Naive thymus-derived CD4-positive, alpha-beta T cell (primary cell): Measurements from ENCODE around the gene AKR1A1. TPM values are rescaled to one million over a fixed set of nuclear protein-coding genes. Genes with fewer than 3 reads are reported as not detected.

Source experiments
- ATAC-seq: fragments of 150-1000 bp; cut with Tn5 transposase; 2 replicates; pipeline ENCODE4 v1.10.0; 2021; ENCODE audit warnings: mild to moderate bottlenecking, moderate library complexity
- CTCF ChIA-PET: fragments of 350-600 bp; sonication (Branson Sonifier 250); formaldehyde crosslinking; loops from one replicate; lab custom pipeline; 2021; ENCODE audit warnings: antibody characterized with exemption; lab: Charles Lee
- POLR2A ChIA-PET: fragments of 350-600 bp; sonication (Branson Sonifier 250); formaldehyde crosslinking; loops from one replicate; lab custom pipeline; 2021; ENCODE audit warnings: antibody characterized with exemption, inconsistent platforms; lab: Charles Lee
- DNase-seq, 9 donors: peaks; one replicate each; pipeline versions ENCODE4 v3.0.0 to v3.0.0-alpha.2; 2020 to 2022; ENCODE audit warnings: mixed read lengths in 1 of 9
- H3K27ac ChIP-seq: one replicate; pipeline ENCODE4 v1.7.0; 2013; ENCODE audit warnings: mild to moderate bottlenecking, low read depth, low read length, moderate library complexity
- H3K27me3 ChIP-seq, 2 donors: one replicate each; pipeline ENCODE4 v1.7.0; 2013; ENCODE audit warnings: low read length in 2 of 2, mild to moderate bottlenecking in 2 of 2, moderate library complexity in 2 of 2; ENCODE audit not compliant: control insufficient read depth in 2 of 2, insufficient read depth in 2 of 2
- H3K36me3 ChIP-seq, 3 experiments: 1 replicate in 2 of 3; 2 replicates in 1 of 3; pipeline ENCODE4 v1.7.0; 2013; ENCODE audit warnings: low read length in 3 of 3, mild to moderate bottlenecking in 3 of 3, moderate library complexity in 1 of 3; ENCODE audit not compliant: insufficient read depth in 3 of 3, control insufficient read depth in 2 of 3
- H3K4me1 ChIP-seq, 2 donors: one replicate each; pipeline ENCODE4 v1.7.0; 2013; ENCODE audit warnings: low read length in 2 of 2, mild to moderate bottlenecking in 2 of 2, moderate library complexity in 1 of 2; ENCODE audit not compliant: control insufficient read depth in 2 of 2, insufficient read depth in 2 of 2
- H3K4me3 ChIP-seq: 2 replicates; pipeline ENCODE4 v1.7.0; 2013; ENCODE audit warnings: mild to moderate bottlenecking, low read length
- H3K9me3 ChIP-seq, 3 experiments: 1 replicate in 2 of 3; 2 replicates in 1 of 3; pipeline ENCODE4 v1.7.0; 2013; ENCODE audit warnings: low read length in 3 of 3; ENCODE audit not compliant: control insufficient read depth in 2 of 3
- H3K27ac Mint-ChIP-seq, 9 donors: one replicate each; pipeline ENCODE4 v1.8.0; 2020 to 2022; ENCODE audit warnings: mixed read lengths in 9 of 9, mild to moderate bottlenecking in 8 of 9, moderate library complexity in 5 of 9, inconsistent platforms in 2 of 9
- H3K27me3 Mint-ChIP-seq, 5 donors: one replicate each; pipeline ENCODE4 v1.8.0; 2021 to 2022; ENCODE audit warnings: mixed read lengths in 5 of 5, mild to moderate bottlenecking in 1 of 5
- H3K36me3 Mint-ChIP-seq, 5 donors: one replicate each; pipeline ENCODE4 v1.8.0; 2020 to 2022; ENCODE audit warnings: mixed read lengths in 5 of 5, mild to moderate bottlenecking in 3 of 5, inconsistent platforms in 1 of 5
- H3K4me1 Mint-ChIP-seq, 7 donors: one replicate each; pipeline ENCODE4 v1.8.0; 2020 to 2022; ENCODE audit warnings: mixed read lengths in 7 of 7, mild to moderate bottlenecking in 3 of 7, inconsistent platforms in 1 of 7
- H3K4me3 Mint-ChIP-seq, 10 donors: one replicate each; pipeline ENCODE4 v1.8.0; 2020 to 2022; ENCODE audit warnings: mild to moderate bottlenecking in 10 of 10, mixed read lengths in 10 of 10, moderate library complexity in 6 of 10, inconsistent platforms in 2 of 10
- H3K9me3 Mint-ChIP-seq, 11 donors: one replicate each; pipeline ENCODE4 v1.8.0; 2020 to 2022; ENCODE audit warnings: mixed read lengths in 11 of 11, mild to moderate bottlenecking in 4 of 11, inconsistent platforms in 1 of 11, moderate library complexity in 1 of 11
- intact Hi-C, 2 donors: fragments of 100-400 bp; cut with micrococcal nuclease; formaldehyde crosslinking; loops; one replicate each; pipeline ENCODE4 v1.15.1; 2023
- polyA plus RNA-seq, 2 donors: library from polyadenylated mRNA; unstranded; fragments of 300-500 nt; fragmentation: Illumina TruSeq; gene quantifications; one replicate each; pipeline ENCODE4 v1.2.3, GENCODE V29; 2021
- total RNA-seq, 6 experiments: library from RNA in 5 of 6; stranded (reverse) in 5 of 6; gene quantifications; 1 replicate in 5 of 6; 2 replicates in 1 of 6; pipeline ENCODE4 v1.2.3 and lab custom pipeline; 2021 to 2026

The AKR1A1 gene
- total and polyA plus RNA-seq, 7 experiments from 2014 or later: 47.5 to 155 (median 76.3) TPM

DNA sequence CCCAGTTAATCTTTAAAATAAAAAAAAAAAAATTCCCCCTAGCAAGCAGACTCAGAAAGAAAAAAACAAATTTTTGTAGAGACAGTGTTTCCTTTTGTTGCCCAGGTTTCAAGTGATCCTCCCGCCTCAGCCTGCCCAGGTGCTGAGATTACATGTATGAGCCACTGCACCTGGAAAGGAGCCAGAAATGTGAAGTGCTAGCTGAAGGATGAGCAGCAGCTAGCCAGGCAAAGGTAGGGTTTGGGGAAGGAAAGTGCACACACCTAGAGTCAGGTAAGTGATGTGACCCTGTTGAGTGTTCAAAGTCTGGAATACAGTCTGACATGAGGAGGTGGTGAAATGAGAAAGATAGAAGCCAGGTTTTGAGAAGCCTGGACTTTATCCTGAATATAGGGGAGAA, 1.7 kb downstream of the AKR1A1 start:
- H3K36me3 Mint-ChIP-seq: peaks cover 0 to 12% (median 4%) of the 10 kb centered on the region in 5 donors
- Histone ChIP-seq H3K4me3 (no peak overlapping the region), H3K27me3 (no peaks in the 10 kb centered on the region), H3K9me3 (no peaks in the 10 kb centered on the region), H3K4me1 (peaks cover 12 to 22% of the 10 kb centered on the region in 2 donors), H3K27ac (no peak overlapping the region), H3K36me3 (peaks cover 0 to 6% (median 0%) of the 10 kb centered on the region in 3 experiments)
- intact Hi-C loops: no loop called here
- no peaks in the 10 kb centered on the region for H3K9me3 Mint-ChIP-seq
- H3K4me1 Mint-ChIP-seq: peaks cover 15 to 32% (median 21%) of the 10 kb centered on the region in 7 donors
- DNase-seq (no peak), ATAC-seq (no peak)
- no peaks in the 10 kb centered on the region for H3K27me3 Mint-ChIP-seq
- peak overlapping the region in 5 of 9 donors; percentile 8 to 77 (median 22) for H3K27ac Mint-ChIP-seq
- peak overlapping the region in 8 of 10 donors; percentile 23 to 98 (median 79) for H3K4me3 Mint-ChIP-seq
- CTCF ChIA-PET: interaction anchor here (0.7 kb wide), 1 partner anchor 51 kb away, joined by 4 read pairs; no protein-coding TSS in a partner anchor
- POLR2A ChIA-PET: interaction anchor here (1.2 to 4.0 kb wide), 2 partner anchors 30 to 40 kb away, joined by 3 to 59 read pairs; partner anchors contain the start of gene PRDX1

DNA sequence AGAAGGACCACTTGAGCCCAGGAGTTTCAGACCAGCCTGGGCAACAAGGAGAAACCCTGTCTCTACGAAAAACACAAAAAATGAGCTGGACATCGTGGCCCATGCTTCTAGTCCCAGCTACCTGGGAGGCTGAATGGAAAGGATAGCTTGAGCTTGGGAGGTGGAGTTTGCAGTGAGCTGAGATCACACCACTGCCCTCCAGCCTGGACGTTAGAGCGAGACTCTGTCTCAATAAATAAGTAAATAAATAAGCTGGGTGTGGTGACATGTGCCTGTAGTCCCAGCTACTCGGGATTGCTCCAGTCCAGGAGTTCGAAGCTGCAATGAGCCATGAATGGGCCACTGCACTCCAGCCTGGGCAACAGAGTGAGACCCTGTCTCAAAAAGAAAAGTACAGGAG, 3.6 kb downstream of the AKR1A1 start:
- DNase-seq (no peak), ATAC-seq (no peak)
- H3K9me3 Mint-ChIP-seq: no peaks in the 10 kb centered on the region
- peaks cover 0 to 15% (median 4%) of the 10 kb centered on the region in 5 donors for H3K36me3 Mint-ChIP-seq
- Histone ChIP-seq H3K36me3 (peaks cover 0 to 6% (median 0%) of the 10 kb centered on the region in 3 experiments), H3K27ac (no peak overlapping the region), H3K4me3 (no peak overlapping the region), H3K9me3 (no peaks in the 10 kb centered on the region), H3K27me3 (no peaks in the 10 kb centered on the region), H3K4me1 (peaks cover 12 to 22% of the 10 kb centered on the region in 2 donors)
- no peaks in the 10 kb centered on the region for H3K27me3 Mint-ChIP-seq
- H3K27ac Mint-ChIP-seq: no peak overlapping the region
- CTCF ChIA-PET: interaction anchor here (0.5 to 2.0 kb wide), 6 partner anchors 15 to 766 kb away, joined by 3 to 5 read pairs (median 3); partner anchors contain the start of gene PRDX1
- intact Hi-C loops: no loop called here
- POLR2A ChIA-PET: interaction anchor here (0.6 to 0.8 kb wide), 3 partner anchors 18 to 33 kb away, joined by 3 to 4 read pairs (median 4); no protein-coding TSS in a partner anchor
- H3K4me3 Mint-ChIP-seq: no peak overlapping the region
- H3K4me1 Mint-ChIP-seq: peaks cover 15 to 40% (median 21%) of the 10 kb centered on the region in 7 donors

DNA sequence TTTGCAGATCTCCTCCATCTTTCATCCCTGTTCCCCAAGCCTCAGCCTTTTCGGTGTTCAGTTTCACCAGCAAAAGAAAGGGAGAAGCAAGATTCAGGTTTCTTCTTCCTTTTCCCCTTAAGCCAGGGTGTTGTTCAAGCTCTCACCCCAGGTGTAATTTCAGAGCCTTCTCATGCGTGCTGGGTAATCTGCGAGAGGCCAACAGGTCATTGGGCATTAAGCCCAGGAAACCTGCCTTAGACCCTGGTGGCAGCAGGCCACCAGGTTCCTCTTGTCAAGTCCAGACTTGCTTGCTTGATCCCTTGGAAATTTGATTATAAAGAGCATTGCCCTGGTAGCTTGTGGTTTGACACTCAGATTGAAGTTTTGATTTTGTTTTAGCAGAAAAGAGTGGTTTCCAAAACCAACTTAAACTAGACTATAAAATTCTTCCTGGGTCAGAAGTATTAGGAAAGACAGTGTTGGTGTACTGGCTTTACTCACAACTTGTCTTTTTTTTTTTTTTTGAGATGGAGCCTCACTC, 6.9 kb downstream of the AKR1A1 start:
- Histone ChIP-seq H3K36me3 (peaks cover 0 to 13% (median 0%) of the 10 kb centered on the region in 3 experiments), H3K9me3 (no peaks in the 10 kb centered on the region), H3K27ac (no peak overlapping the region), H3K4me3 (no peak overlapping the region), H3K4me1 (peaks cover 0 to 3% of the 10 kb centered on the region in 2 donors), H3K27me3 (no peaks in the 10 kb centered on the region)
- Mint-ChIP-seq H3K36me3 (peaks cover 0 to 16% (median 6%) of the 10 kb centered on the region in 5 donors), H3K4me1 (peaks cover 3 to 38% (median 6%) of the 10 kb centered on the region in 7 donors), H3K4me3 (no peak overlapping the region), H3K27me3 (no peaks in the 10 kb centered on the region), H3K9me3 (no peaks in the 10 kb centered on the region), H3K27ac (peak overlapping the region in 5 of 9 donors; percentile 21 to 78 (median 54))
- ATAC-seq (no peak), DNase-seq (no peak)
- CTCF ChIA-PET: interaction anchor here (0.6 to 1.7 kb wide), 4 partner anchors 11 to 541 kb away, joined by 3 to 5 read pairs (median 4); partner anchors contain the start of gene PRDX1
- intact Hi-C loops: no loop called here
- POLR2A ChIA-PET: interaction anchor here (0.6 kb wide), 1 partner anchor 861 kb away, joined by 3 read pairs; no protein-coding TSS in a partner anchor

DNA sequence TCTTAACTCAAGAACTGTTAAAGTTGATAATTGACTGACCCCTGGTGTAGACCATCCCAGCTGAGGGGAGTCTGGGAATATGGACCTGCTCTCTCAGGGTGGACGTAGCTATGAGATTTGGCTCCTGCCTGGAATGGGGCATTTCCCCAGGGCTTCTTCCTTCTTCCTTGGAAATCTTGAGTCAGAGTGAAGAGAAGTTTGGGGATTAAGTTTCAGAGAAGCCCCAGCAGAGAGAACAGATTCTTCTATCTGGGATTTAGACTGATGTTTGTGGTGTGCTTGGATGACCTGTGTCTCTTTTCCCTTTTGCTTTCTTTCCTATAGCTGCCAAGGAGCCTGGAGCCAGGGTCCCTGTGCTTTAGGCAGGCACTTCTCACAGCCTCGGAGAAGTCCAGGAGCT, 13.2 kb downstream of the AKR1A1 start:
- intact Hi-C loops: no loop called here
- DNase-seq (no peak), ATAC-seq (no peak)
- Histone ChIP-seq H3K27ac (no peak overlapping the region), H3K9me3 (no peaks in the 10 kb centered on the region), H3K4me1 (no peaks in the 10 kb centered on the region), H3K27me3 (no peaks in the 10 kb centered on the region), H3K4me3 (no peak overlapping the region), H3K36me3 (peaks cover 0 to 42% (median 5%) of the 10 kb centered on the region in 3 experiments)
- POLR2A ChIA-PET: interaction anchor here (1.5 kb wide), 1 partner anchor 13 kb away, joined by 3 read pairs; the partner anchor contains the start of gene AKR1A1
- H3K9me3 Mint-ChIP-seq: no peaks in the 10 kb centered on the region
- CTCF ChIA-PET: interaction anchor here (1.3 kb wide), 1 partner anchor 51 kb away, joined by 4 read pairs; no protein-coding TSS in a partner anchor
- H3K27me3 Mint-ChIP-seq: no peaks in the 10 kb centered on the region
- H3K4me1 Mint-ChIP-seq: peaks cover 0 to 16% (median 0%) of the 10 kb centered on the region in 7 donors
- H3K4me3 Mint-ChIP-seq: no peak overlapping the region
- H3K27ac Mint-ChIP-seq: peak overlapping the region in 1 of 9 donors; percentile 41
- H3K36me3 Mint-ChIP-seq: peaks cover 4 to 22% (median 11%) of the 10 kb centered on the region in 5 donors

DNA sequence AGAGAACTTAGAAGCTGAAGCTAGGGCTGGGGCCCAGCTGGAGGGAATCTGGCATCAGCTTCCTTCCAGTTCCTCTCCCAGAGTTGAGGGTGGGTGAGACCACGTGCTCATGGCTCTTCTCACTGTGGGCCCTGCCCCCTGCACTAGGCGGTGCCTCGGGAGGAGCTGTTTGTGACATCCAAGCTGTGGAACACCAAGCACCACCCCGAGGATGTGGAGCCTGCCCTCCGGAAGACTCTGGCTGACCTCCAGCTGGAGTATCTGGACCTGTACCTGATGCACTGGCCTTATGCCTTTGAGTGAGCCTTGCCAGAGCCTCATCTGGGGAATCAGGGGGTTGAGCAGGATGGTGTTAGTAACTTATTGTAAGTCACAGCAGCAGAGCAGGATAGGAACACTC, 16.1 kb downstream of the AKR1A1 start:
- intact Hi-C loops: no loop called here
- H3K27ac Mint-ChIP-seq: peak overlapping the region in 1 of 9 donors; percentile 45

DNA sequence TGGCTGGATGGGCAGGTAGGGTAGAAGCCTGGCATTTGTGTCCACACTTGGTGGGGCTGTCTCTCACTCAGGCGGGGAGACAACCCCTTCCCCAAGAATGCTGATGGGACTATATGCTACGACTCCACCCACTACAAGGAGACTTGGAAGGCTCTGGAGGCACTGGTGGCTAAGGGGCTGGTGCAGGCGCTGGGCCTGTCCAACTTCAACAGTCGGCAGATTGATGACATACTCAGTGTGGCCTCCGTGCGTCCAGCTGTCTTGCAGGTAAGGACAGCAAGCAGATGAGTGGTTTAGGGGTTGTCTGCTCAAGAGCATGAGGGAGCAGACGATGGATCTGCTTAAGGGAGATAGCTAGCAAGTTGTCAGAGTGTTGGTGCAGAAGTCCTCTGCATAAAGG, 17.3 kb downstream of the AKR1A1 start:
- intact Hi-C loops: no loop called here
- Mint-ChIP-seq H3K27ac (peak overlapping the region in 2 of 9 donors; percentile 15 to 25), H3K36me3 (peaks cover 4 to 23% (median 5%) of the 10 kb centered on the region in 5 donors), H3K4me1 (peaks cover 0 to 4% (median 0%) of the 10 kb centered on the region in 7 donors), H3K4me3 (no peak overlapping the region), H3K9me3 (no peaks in the 10 kb centered on the region), H3K27me3 (no peaks in the 10 kb centered on the region)
- POLR2A ChIA-PET: interaction anchor here (1.4 to 3.5 kb wide), 2 partner anchors 47 to 264 kb away, joined by 3 to 18 read pairs; partner anchors contain the start of gene PRDX1
- Histone ChIP-seq H3K36me3 (peaks cover 0 to 42% (median 5%) of the 10 kb centered on the region in 3 experiments), H3K27ac (no peak overlapping the region), H3K27me3 (no peaks in the 10 kb centered on the region), H3K4me3 (no peak overlapping the region), H3K9me3 (no peaks in the 10 kb centered on the region), H3K4me1 (no peaks in the 10 kb centered on the region)
- CTCF ChIA-PET: interaction anchor here (0.5 to 7.4 kb wide), 5 partner anchors 11 to 700 kb away, joined by 3 to 96 read pairs (median 5); partner anchors contain the start of gene TESK2
- ATAC-seq (no peak), DNase-seq (no peak)

More for the DNA sequence above, 16.1 kb downstream of the AKR1A1 start:
- no peak overlapping the region for H3K27ac ChIP-seq
- DNase-seq (no peak), ATAC-seq (no peak)
- no peak overlapping the region for H3K4me3 ChIP-seq
- H3K36me3 ChIP-seq: peaks cover 0 to 47% (median 5%) of the 10 kb centered on the region in 3 experiments
- Mint-ChIP-seq H3K27me3 (no peaks in the 10 kb centered on the region), H3K36me3 (peaks cover 4 to 26% (median 10%) of the 10 kb centered on the region in 5 donors), H3K4me3 (no peak overlapping the region), H3K9me3 (no peaks in the 10 kb centered on the region), H3K4me1 (peaks cover 0 to 8% (median 0%) of the 10 kb centered on the region in 7 donors)
- no peaks in the 10 kb centered on the region for H3K4me1 ChIP-seq
- no peaks in the 10 kb centered on the region for H3K9me3 ChIP-seq
- CTCF ChIA-PET: interaction anchor here (0.6 to 7.4 kb wide), 4 partner anchors 12 to 99 kb away, joined by 3 to 96 read pairs (median 4); no protein-coding TSS in a partner anchor
- H3K27me3 ChIP-seq: no peaks in the 10 kb centered on the region
- POLR2A ChIA-PET: interaction anchor here (0.6 kb wide), 1 partner anchor 67 kb away, joined by 3 read pairs; the partner anchor contains the start of genes CCDC163 and MMACHC
